Stimulated activated CD4-positive, alpha-beta T cell treated with anti-CD3 and anti-CD28 coated beads, Interleukin-2, amount 100 ng/mL, for 4 hours (primary cell): ENCODE data around the gene SEZ6L2.
A peak's percentile ranks its signal among the peaks of the same experiment; 100 is the strongest.
"Not testable (repeated sequence)": the region's sequence is repeated elsewhere in the genome, so short reads cannot be mapped to it uniquely, and the experiment has no call there.

Source experiments
- DNase-seq: peaks from one replicate; pipeline ENCODE4 v3.0.0-alpha.2; 2020; ENCODE audit warnings: low read depth

The SEZ6L2 gene

GRCh38 chr16:29899516-29900101 is at the start of gene SEZ6L2:
TSS of gene SEZ6L2 (minus strand) at chr16:29899550. CDS start at chr16:29899019, 531 bp downstream.
- DNase-seq = peak; percentile 48

- no peak for DNase-seq
Measured at GRCh38 chr16:29947897-29948296, 48.5 kb upstream of the SEZ6L2 start.

GRCh38 chr16:29943846-29944799 is 44.8 kb upstream of the SEZ6L2 start:
- no peak for DNase-seq

DNA sequence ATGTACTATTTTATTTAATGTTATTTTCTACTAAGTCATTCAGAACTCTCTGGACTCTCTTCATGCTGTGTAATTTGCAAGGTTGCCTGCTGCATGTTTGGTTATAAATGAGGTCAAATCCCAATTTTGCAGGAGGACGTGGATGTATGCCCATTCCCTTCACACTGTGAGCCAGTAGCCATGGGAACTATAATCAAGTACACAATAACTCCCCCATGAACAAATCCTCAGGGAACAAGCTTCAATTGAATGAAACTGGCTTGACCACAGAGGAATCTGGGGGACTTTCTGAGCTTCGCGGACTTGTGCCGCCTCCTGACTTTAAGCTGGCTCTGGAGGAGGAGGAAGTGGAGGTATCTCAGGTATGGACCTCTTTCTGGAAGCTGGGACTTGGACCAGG is 41.3 kb upstream of the SEZ6L2 start:
- no peak for DNase-seq

DNA sequence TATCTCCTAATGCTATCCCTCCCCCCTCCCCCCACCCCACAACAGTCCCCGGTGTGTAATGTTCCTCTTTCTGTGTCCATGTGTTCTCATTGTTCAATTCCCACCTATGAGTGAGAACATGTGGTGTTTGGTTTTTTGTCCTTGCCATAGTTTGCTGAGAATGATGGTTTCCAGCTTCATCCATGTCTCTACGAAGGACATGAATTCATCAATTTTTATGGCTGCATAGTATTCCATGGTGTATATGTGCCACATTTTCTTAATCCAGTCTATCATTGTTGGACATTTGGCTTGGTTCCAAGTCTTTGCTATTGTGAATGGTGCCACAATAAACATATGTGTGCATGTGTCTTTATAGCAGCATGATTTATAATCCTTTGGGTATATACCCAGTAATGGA is 32.4 kb upstream of the SEZ6L2 start:
- not testable (repeated sequence) for DNase-seq

GRCh38 chr16:29927070-29927905 is 27.9 kb upstream of the SEZ6L2 start:
- DNase-seq = no peak

- DNase-seq = no peak
Measured at GRCh38 chr16:29926711-29927052, 27.3 kb upstream of the SEZ6L2 start.

GRCh38 chr16:29925781-29926710 is 26.7 kb upstream of the SEZ6L2 start, which contains the start of gene KCTD13:
TSS of gene KCTD13 (minus strand) at chr16:29926226. CDS start at chr16:29926033, 193 bp downstream.
- DNase-seq = peak; percentile 75

GRCh38 chr16:29925105-29925756 is 25.9 kb upstream of the SEZ6L2 start:
- no peak for DNase-seq

- DNase-seq = no peak
Measured at GRCh38 chr16:29922986-29923501, 23.7 kb upstream of the SEZ6L2 start.

- DNase-seq = no peak
Measured at GRCh38 chr16:29922326-29922725, 23.0 kb upstream of the SEZ6L2 start.

DNA sequence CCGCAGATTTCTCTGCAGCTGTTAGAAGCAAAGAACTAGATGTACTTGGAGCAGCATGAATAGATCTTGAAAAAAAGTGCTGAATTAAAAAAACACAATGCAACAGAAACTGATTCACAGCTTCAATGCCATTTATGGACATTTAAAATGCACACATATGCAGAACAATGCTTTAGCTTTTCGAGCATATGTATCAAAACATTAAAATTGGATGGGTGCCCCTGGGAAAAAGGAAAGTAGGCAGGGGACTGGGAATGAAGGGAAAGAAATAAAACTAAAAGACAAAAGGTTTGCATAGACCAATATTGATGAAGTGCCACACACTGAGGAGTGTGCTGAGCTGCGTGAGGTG is 21.7 kb upstream of the SEZ6L2 start:
- no peak for DNase-seq

DNA sequence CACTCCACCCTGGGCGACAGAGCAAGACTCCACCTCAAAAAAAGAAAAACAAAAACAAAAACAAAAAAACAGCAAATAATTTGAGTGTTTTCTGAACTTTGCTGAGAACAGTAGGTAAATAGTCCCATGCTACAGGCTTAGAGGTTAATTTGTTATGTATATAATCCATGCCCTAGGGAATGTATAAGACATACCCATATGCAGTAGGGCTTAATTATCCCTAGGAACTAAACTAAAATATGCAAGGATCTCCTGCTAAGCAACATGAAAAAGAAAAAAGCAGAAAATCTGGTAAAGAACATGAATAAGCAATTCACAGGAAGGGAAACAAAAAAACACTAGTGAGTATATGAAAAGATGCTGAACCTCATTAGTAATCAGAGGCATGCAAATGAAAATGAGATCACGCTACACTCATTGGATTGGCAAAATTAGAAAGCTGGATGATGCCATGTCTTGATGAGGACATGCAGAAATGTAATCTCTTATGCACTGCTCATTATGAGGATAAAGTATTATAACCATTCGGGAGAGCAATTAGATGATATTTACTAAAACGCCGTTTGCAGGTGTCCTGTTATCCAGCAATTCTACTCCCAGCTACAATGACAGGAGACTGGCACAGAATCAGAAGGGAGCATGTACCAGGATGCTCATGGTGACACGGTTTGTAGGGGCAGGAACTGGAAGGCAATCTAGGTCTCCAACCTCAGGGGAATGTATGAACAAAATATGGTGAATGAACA is 21.1 kb upstream of the SEZ6L2 start:
- DNase-seq = no peak

DNA sequence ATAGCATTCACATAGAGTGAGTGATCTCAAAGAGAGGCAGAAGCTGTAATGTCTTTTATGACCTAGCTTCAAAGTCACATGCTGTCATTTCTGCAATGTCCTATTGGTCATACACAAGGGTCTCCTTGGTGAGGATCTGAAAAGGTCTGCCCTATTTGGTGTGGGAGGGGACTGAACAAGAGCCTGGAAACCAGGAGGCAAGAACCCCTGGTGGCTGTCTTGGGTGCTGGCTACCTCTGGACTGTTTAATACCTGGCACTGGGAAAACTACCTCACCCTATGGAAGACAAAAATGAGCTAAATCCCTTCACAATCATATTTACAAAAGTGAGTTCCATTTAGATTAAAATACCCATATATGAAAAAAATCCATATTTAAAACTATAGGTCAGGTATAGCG is 17.6 kb upstream of the SEZ6L2 start:
- no peak for DNase-seq

- DNase-seq = no peak
Measured at GRCh38 chr16:29915590-29916247, 16.4 kb upstream of the SEZ6L2 start.

- no peak for DNase-seq
Measured at GRCh38 chr16:29913514-29913913, 14.2 kb upstream of the SEZ6L2 start.

DNA sequence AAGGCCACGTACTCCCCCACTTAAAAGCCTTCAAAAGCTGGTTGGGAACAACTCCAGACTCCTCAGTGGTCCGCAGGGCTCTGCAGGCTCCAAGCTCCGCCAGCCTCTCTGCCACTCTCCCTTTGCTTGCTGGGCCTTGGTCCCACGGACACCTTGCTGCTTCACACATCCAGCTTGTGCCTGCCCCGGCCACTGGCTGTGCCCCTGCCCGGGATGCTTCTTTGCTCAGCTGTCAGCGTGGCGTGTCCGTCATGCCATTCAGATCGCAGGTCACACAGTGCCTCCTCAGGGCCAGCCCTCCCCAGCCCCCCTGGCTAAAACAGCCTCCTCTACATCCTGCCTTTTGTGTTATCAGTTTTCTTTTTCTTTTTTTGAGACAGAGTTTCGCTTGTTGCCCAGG is 12.7 kb upstream of the SEZ6L2 start:
- DNase-seq = no peak

DNA sequence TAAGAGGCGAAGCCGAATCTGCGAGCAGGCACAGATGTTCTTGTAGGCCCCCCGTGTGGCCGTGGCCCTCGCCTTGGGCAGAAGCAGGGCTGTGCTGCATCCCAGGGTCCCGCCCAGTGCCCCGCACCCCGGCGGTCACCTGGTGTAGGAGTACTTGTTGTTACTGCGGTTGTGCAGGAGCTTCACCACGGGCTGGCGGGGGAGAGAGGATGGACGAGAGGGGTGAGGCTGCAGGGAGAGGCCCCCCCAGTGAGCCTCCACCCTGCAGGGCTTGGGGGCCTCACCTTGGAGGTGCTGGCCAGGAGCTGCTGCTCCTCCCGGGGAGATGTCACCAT is 12.3 kb upstream of the SEZ6L2 start:
- no peak for DNase-seq

DNA sequence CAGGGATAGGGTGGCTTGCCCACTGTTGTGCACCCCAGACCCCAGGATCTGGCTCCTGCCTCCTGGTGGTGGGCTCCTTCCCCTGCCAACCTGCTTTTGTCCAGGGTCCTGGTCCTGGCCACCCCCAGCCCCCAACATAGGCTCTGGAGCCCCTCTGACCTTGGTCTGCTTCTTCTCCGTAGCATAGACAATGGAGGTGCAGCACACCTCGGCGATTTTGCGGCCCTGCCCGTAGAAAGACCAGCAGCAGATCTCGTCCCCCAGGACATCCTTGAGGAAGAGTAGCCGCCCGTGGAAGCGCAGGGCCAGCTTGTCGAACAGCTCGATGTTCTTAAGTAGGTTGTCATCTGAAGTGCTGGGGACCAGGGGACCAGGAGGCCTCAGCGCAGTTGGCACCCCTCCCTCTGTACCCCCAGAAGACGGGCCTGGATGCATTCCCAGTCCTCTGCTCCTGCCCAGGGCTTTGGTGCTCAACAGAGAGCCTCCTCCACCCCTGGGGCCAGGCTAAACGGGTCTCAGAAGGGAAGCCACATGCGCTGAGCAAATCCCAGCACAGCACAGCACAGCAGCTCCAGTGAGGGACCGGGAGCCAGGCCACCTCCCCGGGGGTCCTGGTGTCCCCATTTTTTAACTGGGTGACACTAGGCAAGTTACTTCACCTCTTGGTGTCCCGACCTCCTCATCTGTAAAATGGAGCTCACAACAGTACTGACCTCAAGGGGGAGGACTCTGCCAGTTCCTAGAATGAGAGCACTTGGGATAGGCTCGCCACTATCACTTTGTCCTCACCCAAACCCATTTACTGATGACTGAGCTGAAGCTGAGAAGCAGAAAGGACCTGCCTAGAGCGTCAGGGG is 11.7 kb upstream of the SEZ6L2 start:
- no peak for DNase-seq
